NCI-H1436 treated with DMSO at 0.1 percent for 48 hours (cell line): ENCODE data around the gene NFAT5.
A peak's percentile ranks its signal among the peaks of the same experiment; 100 is the strongest.
"Not testable (repeated sequence)": the region's sequence is repeated elsewhere in the genome, so short reads cannot be mapped to it uniquely, and the experiment has no call there.

Experiments used
- DNase-seq: peaks from one replicate; lab custom pipeline; 2025; lab: John Stamatoyannopoulos, UW

The NFAT5 gene, protein sequence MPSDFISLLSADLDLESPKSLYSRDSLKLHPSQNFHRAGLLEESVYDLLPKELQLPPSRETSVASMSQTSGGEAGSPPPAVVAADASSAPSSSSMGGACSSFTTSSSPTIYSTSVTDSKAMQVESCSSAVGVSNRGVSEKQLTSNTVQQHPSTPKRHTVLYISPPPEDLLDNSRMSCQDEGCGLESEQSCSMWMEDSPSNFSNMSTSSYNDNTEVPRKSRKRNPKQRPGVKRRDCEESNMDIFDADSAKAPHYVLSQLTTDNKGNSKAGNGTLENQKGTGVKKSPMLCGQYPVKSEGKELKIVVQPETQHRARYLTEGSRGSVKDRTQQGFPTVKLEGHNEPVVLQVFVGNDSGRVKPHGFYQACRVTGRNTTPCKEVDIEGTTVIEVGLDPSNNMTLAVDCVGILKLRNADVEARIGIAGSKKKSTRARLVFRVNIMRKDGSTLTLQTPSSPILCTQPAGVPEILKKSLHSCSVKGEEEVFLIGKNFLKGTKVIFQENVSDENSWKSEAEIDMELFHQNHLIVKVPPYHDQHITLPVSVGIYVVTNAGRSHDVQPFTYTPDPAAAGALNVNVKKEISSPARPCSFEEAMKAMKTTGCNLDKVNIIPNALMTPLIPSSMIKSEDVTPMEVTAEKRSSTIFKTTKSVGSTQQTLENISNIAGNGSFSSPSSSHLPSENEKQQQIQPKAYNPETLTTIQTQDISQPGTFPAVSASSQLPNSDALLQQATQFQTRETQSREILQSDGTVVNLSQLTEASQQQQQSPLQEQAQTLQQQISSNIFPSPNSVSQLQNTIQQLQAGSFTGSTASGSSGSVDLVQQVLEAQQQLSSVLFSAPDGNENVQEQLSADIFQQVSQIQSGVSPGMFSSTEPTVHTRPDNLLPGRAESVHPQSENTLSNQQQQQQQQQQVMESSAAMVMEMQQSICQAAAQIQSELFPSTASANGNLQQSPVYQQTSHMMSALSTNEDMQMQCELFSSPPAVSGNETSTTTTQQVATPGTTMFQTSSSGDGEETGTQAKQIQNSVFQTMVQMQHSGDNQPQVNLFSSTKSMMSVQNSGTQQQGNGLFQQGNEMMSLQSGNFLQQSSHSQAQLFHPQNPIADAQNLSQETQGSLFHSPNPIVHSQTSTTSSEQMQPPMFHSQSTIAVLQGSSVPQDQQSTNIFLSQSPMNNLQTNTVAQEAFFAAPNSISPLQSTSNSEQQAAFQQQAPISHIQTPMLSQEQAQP (N-terminal part only)

DNA sequence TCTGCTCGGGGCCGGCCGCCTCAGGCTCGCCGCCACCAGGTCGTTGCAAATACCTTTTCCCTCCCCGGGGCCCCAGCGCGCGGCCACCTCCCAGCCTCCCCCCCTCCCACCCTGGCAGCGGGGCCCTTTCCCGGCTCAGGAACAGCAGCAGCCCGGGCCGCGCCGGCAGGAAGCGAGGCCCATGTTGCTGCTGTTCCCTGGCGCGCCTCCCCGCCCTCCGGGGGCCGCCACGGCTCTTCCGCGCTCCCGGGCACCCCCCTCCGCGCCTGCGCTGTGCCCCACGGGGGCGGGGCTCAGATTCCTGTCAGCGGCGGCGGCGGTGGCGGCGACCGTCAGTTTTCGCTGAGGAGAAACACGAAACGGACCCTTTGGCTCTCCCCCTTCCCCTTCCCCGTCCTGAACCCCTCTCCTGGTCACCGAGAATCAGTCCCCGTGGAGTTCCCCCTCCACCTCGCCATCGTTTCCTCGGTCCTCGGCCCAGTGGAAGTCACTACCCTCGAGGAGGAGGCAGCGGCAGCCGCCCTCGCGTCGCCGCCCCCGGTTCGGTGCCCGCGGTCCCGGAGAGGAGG is at the start of gene NFAT5:
Gene NFAT5, plus strand, starts transcription at position 296 of the 569 bp plus-strand sequence. CDS start 336 bp downstream, outside the sequence.
- DNase-seq = peak; percentile 15

DNA sequence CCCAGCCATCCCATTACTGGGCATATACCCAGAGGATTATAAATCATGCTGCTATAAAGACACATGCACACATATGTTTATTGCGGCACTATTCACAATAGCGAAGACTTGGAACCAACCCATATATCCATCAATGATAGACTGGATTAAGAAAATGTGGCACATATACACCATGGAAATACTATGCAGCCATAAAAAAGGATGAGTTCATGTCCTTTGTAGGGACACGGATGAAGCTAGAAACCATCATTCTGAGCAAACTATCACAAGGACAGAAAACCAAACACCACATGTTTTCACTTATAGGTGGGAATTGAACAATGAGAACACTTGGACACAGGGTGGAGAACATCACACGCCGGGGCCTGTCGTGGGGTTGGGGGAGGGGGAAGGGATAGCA is 47.9 kb upstream of the NFAT5 start:
- DNase-seq = not testable (repeated sequence)

DNA sequence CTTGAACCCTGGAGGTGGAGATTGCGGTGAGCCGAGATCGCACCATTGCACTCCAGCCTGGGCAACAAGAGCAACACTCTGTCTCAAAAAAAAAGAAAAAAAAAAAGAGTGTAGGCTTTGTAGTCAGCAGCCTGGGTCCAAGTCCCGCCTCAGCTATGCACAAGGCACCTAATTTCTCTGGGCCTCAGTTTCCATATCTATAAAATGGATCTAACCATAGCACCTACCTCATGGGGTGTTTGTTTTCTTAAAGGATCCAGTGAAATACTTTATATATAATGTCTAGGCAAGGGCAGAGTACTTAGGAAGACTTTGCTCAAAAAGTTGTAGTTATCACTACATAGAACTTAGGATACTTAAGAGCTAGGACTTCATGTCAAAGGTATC is 45.4 kb upstream of the NFAT5 start:
- no peak for DNase-seq

DNA sequence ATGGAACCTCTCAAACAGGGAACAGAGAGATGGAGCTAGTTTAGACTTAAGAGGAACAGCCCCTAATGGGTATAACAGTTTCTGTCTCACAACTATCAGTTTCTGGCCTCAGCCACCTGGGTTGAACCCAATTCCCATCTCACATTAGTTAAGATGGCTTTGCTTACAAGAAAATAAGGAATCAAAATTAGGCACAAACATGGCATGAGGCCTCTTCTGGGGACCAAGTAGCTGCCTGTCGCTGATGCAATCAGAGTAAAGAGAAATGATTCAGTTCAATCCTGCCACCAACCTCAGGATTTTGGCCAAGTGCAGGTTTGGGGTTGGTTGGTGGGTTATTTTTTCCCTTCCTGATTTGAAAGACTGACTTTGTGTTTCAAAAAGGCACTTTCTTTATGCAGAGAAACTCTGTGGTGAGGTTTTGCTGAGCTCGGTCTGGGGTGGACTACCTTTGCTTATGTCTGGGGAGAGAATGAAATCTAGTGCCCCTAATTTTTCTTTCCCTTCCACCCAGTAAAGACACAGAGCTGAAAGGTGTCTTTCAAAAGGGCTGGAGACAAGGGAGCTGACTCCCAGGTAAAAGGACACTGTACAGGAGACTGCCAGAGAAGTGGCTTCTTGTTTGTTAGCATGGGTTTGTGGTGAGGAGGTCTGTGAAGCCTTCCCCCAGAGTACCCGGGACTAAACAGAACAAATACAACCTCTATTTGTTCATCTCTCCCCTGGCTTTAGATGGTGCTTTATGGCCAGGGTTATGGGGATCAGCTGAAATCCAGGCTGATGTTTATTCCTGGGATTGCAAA is 44.8 kb upstream of the NFAT5 start:
- DNase-seq = no peak

DNA sequence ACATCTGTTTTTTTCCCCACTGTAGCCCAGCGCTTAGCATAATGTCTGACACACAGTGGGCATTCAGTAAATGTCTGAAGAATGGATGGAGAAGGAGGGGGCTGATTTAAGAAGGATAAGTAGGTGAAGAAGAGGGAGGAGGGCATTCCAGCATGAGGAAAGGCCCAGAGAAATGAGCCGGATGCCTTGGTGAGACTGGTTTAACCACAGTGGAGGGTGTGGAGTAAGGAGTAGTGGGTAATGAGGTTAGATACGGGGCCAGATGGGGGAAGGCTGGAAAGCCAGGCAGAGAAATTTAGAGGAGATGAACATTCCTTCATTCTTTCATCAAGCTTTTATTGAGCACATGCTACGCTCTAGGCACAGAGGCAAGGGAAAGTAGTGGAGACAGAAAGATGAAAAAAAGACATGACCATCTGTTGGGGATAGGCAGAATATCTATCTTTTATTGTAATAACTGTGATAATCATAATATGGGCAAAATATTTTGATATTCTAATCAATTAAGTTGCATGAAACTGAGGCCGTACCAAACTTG is 43.7 kb upstream of the NFAT5 start:
- no peak for DNase-seq

DNA sequence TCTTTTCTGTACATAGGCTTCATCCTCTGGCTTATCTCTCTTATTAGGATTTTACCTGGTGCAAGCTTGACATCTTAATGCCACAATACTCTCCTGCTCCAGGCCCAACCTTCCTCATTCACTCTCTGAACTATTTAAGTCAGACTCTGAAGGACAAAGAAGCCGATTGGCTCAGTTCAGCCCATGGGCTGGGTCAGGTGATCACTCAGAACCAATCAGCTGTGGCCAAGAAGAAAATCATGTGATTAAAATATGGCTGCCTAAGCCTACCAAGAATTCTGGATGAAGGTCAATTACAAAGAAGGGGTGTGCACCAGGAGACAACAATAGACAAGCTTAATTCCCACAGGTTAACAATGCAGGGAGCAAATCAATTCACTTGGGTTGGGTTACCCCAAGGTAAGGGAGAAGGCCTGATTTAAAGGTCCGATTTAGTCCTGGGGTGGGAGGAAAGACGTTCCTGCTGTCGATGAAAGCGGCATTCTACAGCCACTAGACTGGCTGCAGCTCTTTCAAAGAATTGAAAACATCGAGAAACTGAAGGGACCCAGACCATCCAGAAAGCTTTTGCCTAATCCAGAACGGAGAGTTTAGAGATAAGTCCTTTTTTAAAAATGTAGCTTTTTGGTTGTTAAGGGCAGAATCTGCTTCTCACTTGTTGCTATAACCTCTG is 42.9 kb upstream of the NFAT5 start:
- DNase-seq = no peak

DNA sequence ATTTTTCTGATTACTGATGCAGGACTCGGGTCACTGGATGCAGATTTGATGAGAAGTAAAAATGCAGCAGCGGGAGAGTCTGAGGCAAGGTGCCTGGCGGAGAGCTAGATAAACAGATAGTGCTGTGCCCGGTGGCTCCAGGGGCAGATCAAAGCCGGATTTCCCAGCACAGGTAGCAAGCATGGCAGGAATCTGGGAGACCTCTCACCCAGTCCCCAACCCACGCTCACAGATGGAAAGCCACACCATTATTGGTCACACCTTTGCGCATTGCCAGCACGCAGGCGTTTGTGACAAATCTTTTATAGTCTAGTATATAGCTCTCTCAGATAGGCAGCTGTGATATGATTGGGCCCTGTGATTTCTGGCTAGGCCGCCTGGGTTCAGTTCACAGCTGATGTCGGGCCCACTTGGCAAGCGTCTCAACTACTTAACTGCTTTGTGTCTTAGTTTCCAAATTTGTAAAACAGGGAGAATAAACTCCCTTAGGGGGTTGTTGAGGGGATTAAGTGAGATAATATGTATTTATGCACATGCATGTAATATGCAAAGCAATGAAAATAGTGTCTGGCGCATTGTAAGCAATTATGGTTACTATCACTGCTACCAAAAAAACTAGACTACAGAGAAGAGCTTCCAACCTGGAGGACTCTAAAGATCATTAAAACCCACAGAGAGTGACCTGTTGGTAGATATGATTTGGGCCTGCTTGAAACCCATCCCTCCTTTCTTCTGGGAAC is 42.0 kb upstream of the NFAT5 start:
- DNase-seq = no peak

DNA sequence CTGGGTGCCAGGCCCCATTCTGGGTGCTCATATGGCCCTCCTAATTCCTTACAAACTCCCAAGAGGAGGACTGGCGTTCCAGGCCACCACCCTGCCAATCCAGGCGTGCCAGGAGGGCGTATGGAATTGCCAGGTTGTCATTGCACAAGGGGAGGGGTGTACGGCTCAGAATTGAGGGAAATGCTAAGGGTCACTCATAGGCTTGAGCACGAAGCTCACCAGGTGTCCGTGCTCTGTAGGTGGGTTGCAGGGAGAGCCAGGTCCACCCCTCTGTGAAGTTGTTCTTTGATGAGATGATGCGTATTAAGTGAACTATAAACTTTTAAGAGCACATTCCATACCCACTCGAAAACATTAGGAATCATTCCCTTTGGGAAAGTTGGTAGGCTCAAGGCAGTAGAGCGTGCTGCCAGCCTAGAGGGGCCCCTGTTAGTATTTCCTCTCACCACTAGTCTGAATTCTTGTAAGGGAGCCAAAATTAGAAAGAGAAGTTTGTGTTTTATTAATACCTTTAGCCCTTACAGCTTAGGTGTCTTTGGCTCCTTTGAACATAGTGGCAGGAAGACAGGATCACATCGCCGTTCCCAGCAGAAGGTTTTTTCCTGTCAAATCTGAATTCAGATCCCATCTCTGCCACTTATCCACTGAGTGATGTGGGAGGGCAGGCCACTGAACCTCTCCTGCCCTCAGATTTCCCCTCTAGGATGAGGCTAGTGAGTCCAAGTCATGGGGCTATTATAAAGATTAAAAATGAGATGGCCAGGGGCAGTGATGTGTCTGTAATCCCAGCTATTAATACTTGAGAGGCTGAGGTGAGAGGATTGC is 38.7 kb upstream of the NFAT5 start:
- no peak for DNase-seq

DNA sequence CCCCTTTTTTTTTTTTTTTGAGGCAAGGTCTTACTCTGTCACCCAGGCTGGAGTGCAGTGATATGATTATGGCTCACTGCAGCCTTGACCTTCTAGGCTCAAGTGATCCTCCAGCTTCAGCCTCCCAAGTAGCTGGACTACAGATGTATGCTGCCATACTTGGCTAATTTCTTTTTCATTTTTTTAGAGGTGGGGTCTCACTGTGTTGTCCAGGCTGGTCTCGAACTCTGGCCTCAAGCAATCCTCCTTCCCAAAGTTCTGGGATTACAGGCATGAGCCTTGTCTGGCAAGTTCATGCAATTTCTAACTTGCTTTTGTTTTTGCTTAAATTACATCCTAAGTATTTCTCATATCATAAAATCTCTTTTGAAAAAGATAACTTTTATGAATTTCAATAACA is 33.8 kb upstream of the NFAT5 start:
- DNase-seq = no peak

DNA sequence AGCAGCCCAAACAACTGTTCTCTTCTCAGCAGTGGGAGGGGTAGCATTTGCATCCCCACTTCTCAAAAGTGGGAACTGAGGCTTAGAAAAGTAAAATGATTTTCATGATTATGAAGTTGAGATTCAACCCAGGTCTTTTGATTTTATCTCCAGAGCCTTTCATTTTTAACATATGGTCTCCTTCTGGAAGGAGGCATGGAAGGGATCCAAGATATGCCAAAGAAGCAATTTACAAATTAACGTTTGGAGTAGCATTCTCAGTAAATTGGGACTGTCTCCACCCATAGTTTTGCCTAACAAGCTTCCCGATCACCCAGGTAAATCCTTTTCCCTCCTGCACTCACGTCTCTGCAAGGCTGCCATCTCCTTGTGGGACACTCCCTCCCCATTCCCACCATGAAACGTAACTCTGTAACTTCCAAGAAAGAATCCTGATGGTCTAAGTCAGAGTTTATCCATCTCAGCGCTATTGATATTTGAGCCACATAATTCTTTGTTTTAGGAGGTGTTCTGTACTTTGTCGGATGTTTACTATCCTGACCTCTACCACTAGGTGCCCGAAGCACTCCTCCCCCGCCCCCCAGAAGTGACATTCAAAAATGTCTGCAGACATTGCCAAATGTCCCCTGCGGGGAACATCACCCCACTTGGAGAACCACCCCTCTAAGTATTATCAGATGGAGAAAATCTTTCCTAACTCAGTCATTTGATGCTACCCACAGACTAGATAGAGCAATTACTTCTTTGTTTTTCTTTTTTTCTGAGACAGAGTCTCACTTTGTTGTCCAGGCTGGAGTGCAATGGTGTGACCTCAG is 32.9 kb upstream of the NFAT5 start:
- no peak for DNase-seq

DNA sequence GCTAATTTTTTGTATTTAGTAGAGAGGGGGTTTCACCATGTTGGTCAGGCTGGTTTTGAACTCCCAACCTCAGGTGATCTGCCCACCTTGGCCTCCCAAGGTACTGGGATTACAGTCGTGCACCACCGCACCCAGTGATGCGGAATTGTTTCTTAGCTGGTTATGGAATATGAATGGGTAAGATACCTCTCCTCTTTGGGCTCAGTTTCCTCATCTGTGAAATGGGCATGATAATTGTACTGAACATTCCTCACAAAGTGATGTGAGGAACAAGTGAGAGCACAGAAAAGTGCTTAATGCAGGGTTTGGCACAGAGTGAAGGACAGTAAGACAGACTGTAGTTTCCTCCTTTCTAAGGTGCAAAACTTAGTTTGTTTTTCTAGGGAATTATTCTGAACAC is 31.0 kb upstream of the NFAT5 start:
- DNase-seq = no peak

DNA sequence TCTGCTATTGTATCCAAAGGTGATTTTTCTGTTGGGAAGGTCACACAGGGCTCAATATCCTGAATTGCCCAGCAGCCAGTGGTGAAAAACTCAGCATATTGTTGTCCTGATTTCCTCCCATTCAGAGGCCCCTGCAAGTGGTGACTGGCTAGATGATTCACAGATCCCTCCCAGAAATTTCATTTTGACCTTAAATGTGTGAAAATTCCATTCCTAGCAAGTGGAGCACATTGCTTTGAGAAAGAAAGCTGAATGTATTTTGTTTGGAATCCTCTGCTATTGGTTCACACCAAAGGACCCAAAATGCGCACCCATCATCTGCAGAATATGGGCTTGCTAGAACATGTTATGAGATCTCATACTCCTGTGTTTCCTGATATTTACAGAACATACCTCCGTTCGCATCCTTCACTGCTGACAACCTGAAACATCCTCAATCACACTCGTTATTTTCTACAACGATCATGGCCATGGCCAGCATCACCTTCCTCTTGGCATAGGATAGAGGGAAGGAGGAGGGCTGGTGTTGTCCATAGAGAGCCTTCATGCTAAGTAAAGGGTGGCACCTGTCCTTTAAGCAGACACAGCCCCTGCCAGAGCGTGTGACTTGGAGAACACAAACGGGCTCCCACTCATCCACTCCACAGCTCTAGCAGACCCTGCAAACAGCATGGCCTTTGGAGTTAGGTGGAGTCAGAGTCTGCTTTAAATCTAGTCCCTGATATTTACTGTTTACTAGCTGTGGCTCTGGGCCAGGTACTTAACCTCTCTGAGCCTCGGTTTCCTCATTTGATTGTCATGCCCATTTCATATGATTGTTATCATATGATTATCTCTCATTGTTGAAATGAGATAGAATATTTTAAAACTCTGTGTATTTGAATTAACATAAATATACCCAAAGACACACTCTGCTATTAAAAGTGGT is 30.4 kb upstream of the NFAT5 start:
- DNase-seq = no peak

DNA sequence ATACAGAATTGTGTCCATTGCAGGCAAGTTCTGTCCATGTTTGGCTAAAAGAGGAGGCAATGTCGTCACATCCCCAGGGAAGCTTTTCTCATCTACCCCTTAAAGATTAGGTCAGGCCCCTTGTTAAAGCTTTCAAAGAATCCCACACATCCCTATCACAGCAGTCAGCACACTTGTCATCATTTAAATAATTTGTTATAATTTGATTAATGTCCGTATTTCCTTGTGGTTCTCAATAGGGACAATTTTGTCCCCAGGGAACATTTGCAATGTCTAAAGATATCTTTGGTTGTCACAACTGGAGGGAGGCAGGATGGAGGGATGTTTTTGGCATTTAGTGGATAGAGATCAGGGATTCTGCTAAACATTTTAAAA is 28.1 kb upstream of the NFAT5 start:
- no peak for DNase-seq

DNA sequence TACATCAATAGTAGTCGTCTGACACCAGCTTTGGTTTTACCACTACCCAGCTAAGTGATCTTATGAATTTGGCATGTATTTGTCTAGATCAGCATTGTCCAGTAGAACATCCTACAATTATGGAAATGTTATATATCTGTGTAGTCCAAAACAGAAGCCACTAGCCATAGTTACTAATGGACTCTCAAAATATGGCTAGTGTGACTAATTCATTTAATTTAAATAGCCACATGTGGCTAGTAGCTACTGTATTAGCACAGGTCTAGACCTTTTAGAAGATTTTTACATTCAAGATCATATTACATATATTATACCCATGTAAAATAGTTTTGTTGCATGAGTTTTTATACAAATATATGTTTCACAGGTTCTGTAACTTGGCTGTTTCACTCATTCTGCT is 27.0 kb upstream of the NFAT5 start:
- DNase-seq = no peak

DNA sequence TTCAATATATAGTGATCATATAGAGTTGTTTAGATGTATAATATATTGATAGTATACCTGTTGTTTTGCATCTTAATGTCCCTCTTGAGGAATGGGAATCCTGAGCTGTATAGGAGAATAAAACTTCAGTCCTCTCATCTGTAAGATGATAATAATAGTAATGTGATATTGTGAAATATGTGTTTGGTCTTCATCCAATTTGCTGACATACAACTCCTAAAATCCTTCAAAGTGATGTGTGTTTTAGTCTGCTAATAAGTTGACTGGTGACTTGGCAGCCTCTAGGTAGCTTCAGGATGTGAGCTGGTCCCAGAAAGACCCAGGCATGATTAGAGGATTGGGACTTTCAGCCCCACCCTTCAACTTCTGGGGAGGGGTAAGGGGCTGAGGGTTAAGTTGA is 22.8 kb upstream of the NFAT5 start:
- no peak for DNase-seq

DNA sequence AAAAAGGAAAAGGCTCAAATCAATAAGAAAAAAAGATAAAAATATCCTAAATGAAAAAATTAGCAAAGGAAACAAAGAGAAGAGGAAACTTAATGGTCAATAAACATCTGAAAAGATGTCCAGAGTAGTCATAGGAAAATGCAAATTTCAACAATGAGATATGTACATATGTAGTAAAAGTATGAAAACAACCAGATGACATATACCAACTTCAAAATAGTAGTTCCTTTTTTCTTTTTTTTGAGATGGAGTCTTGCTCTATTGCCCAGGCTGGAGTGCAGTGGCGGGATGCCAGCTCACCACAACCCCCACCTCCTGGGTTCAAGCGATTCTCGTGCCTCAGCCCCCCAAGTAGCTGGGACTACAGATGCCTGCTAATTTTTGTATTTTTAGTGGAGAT is 21.7 kb upstream of the NFAT5 start:
- no peak for DNase-seq

DNA sequence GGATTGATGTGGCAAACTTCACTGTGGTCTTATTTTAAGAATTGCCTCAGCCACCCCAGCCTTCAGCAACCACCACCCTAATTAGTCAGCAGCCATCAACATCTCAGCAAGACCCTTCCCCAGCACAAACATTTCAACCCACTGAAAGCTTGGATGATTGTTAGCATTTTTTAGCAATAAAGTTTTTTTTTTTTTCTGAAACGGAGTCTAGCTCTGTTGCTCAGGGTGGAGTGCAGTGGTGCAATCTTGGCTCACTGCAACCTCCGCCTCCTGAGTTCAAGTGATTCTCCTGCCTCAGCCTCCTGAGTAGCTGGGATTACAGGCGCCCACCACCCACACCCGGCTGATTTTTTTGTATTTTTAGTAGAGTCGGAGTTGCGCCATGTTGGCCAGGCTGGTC is 19.1 kb upstream of the NFAT5 start:
- DNase-seq = not testable (repeated sequence)
